Dermis microvascular lymphatic vessel endothelial cell (primary cell): Measurements from ENCODE around the gene SH3PXD2A. TPM values are rescaled to one million over a fixed set of nuclear protein-coding genes. Genes with fewer than 3 reads are reported as not detected.
"Not testable (repeated sequence)": the region's sequence is repeated elsewhere in the genome, so short reads cannot be mapped to it uniquely, and the experiment has no call there.

Experiments used
- DNase-seq, 2 donors: peaks; one replicate each; pipeline versions ENCODE4 v3.0.0 to v3.0.0-alpha.2; 2010; ENCODE audit warnings: low read depth in 2 of 2
- total RNA-seq: library from RNA; depleted of rRNA; stranded (reverse); fragments of >200 nt; gene quantifications from 2 replicates; pipeline ENCODE4 v1.2.1, GENCODE V29; 2014

Gene SH3PXD2A
- total RNA-seq, 1 donor from 2014 or later: 2.6 TPM

- no peak for DNase-seq
Measured at GRCh38 chr10:103648636-103649532, 206.5 kb downstream of the SH3PXD2A start.

- no peak for DNase-seq
Measured at GRCh38 chr10:103648251-103648635, 207.1 kb downstream of the SH3PXD2A start.

- DNase-seq: no peak
Measured at GRCh38 chr10:103646304-103646703, 209.1 kb downstream of the SH3PXD2A start.

- DNase-seq: peak in 1 of 2 donors; percentile 13
Measured at GRCh38 chr10:103645141-103646054, 210.0 kb downstream of the SH3PXD2A start.

GRCh38 chr10:103643381-103643780 lies 212.0 kb downstream of the SH3PXD2A start:
- no peak for DNase-seq

- DNase-seq: no peak
Measured at GRCh38 chr10:103641326-103641725, 214.1 kb downstream of the SH3PXD2A start.

GRCh38 chr10:103640436-103641181 lies 214.8 kb downstream of the SH3PXD2A start:
- DNase-seq: no peak

- no peak for DNase-seq
Measured at GRCh38 chr10:103638948-103639347, 216.4 kb downstream of the SH3PXD2A start.

GRCh38 chr10:103637927-103638557 lies 217.3 kb downstream of the SH3PXD2A start:
- no peak for DNase-seq

- DNase-seq: no peak
Measured at GRCh38 chr10:103637011-103637410, 218.4 kb downstream of the SH3PXD2A start.

GRCh38 chr10:103636492-103636891 lies 218.9 kb downstream of the SH3PXD2A start:
- no peak for DNase-seq

- no peak for DNase-seq
Measured at GRCh38 chr10:103635580-103635979, 219.8 kb downstream of the SH3PXD2A start.

GRCh38 chr10:103633846-103634245 lies 221.5 kb downstream of the SH3PXD2A start:
- DNase-seq: no peak

- DNase-seq: not testable (repeated sequence)
Measured at GRCh38 chr10:103632871-103633270, 222.5 kb downstream of the SH3PXD2A start.

- DNase-seq: no peak
Measured at GRCh38 chr10:103632247-103632642, 223.1 kb downstream of the SH3PXD2A start.

GRCh38 chr10:103630156-103630555 lies 225.2 kb downstream of the SH3PXD2A start:
- no peak for DNase-seq

GRCh38 chr10:103629581-103629980 lies 225.8 kb downstream of the SH3PXD2A start:
- DNase-seq: no peak

- no peak for DNase-seq
Measured at GRCh38 chr10:103627893-103628292, 227.5 kb downstream of the SH3PXD2A start.

- no peak for DNase-seq
Measured at GRCh38 chr10:103627111-103627892, 228.1 kb downstream of the SH3PXD2A start.

- DNase-seq: no peak
Measured at GRCh38 chr10:103626178-103626577, 229.2 kb downstream of the SH3PXD2A start.
